ENCODE data around the gene CCDC177.

Gene CCDC177

DNA sequence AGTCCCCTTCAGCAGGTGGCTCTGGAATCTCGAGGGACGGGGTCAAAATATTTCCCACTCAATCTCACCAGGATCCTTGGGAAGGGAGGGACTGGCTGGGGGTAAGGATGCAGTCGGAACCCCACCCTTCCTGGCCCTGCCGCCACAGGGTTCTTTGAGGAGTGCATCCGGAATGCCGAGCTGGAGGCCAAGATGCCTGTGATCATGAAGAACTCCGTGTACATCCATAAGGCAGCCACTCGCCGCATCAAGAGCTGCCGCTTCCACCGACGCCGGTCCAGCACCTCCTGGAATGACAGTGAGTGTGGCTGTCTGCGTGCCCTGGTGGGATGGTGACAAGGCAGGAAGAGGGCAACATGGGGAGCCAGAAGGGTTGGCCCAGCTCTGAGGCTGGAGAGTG lies 47.0 kb downstream of the CCDC177 start:
- no peak for DNase-seq

GRCh38 chr14:69525896-69526295 lies 48.8 kb downstream of the CCDC177 start:
- no peak for DNase-seq

DNA sequence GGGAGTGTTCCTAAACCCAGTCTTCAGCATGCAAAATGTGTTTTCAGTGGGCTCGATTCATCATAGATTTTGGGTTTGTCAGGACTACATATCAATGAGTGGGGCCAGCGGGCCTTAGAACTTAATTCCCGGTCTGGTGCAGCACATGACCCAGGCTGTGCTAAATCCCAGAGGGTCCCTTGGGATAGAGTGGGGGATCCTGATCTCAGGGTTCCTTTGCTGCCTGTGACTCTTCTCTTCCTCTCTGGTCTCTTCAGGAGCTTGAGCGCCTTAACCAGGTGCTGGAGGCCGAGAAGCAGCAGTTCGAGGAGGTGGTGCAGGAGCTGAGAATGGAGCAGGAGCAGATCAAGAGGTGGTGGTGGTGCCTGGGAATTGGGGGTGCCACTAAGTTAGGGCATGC lies 52.6 kb downstream of the CCDC177 start:
- DNase-seq = no peak
